PC-9 (cell line): ENCODE results near the gene ANK2. TPM values are rescaled to one million over a fixed set of nuclear protein-coding genes. Genes with fewer than 3 reads are reported as not detected.

Experiments used
- BruUV-seq: library from RNA; stranded (reverse); fragments of 400-500 nt; replicated peaks from 2 replicates; lab custom pipeline; 2021; lab: Mats Ljungman, UMichigan
- CTCF ChIA-PET: fragments of 300-600 bp; sonication (Branson Sonifier 250); formaldehyde crosslinking; loops from one replicate; lab custom pipeline; 2022; ENCODE audit warnings: antibody characterized with exemption; lab: Charles Lee
- POLR2A ChIA-PET: fragments of 300-600 bp; sonication (Branson Sonifier 250); formaldehyde crosslinking; loops from one replicate; lab custom pipeline; 2022; ENCODE audit warnings: antibody characterized with exemption; ENCODE audit not compliant: unreplicated experiment; lab: Charles Lee
- DNase-seq, 2 experiments: peaks; one replicate each; pipeline versions ENCODE4 v3.0.0 to v3.0.0-alpha.2; 2015 to 2022; ENCODE audit warnings: mixed read lengths in 1 of 2
- H2AFZ ChIP-seq: fragments of 200-600 bp; sonication (generic); 2 replicates; pipeline ENCODE4 v1.8.1; 2017; ENCODE audit warnings: antibody characterized with exemption
- H3F3A ChIP-seq: fragments of 200-600 bp; sonication (generic); 2 replicates; pipeline ENCODE4 v1.8.1; 2017; ENCODE audit warnings: antibody characterized with exemption, mild to moderate bottlenecking, low read depth; ENCODE audit not compliant: insufficient read depth
- H3K27ac ChIP-seq: fragments of 200-600 bp; sonication (generic); 2 replicates; pipeline ENCODE4 v1.6.1; 2016; ENCODE audit warnings: mixed run types
- H3K27me3 ChIP-seq: fragments of 200-600 bp; sonication (generic); 2 replicates; pipeline ENCODE4 v1.6.1; 2016; ENCODE audit warnings: low read depth, mixed run types; ENCODE audit not compliant: insufficient read depth
- H3K36me3 ChIP-seq: fragments of 200-600 bp; sonication (generic); 2 replicates; pipeline ENCODE4 v1.6.1; 2016; ENCODE audit warnings: low read depth, mixed run types
- H3K4me1 ChIP-seq: fragments of 200-600 bp; sonication (generic); replicated peaks from 2 replicates; pipeline ENCODE4 v1.6.1; 2016; ENCODE audit warnings: mixed run types; ENCODE audit not compliant: insufficient read depth
- H3K4me2 ChIP-seq: fragments of 200-600 bp; sonication (generic); 2 replicates; pipeline ENCODE4 v1.6.1; 2017; ENCODE audit warnings: mixed run types
- H3K4me3 ChIP-seq: fragments of 200-600 bp; sonication (generic); 2 replicates; pipeline ENCODE4 v1.6.1; 2016; ENCODE audit warnings: mixed run types
- H3K79me2 ChIP-seq: fragments of 200-600 bp; sonication (generic); 2 replicates; pipeline ENCODE4 v1.6.1; 2017; ENCODE audit warnings: low read depth, mixed run types
- H3K9me2 ChIP-seq: fragments of 200-600 bp; sonication (generic); 2 replicates; pipeline ENCODE4 v1.8.1; 2017; ENCODE audit warnings: mild to moderate bottlenecking; ENCODE audit not compliant: insufficient read depth
- H3K9me3 ChIP-seq: fragments of 200-600 bp; sonication (generic); 2 replicates; pipeline ENCODE4 v1.8.1; 2016; ENCODE audit warnings: low read depth; ENCODE audit not compliant: insufficient read depth
- H4K20me1 ChIP-seq: fragments of 200-600 bp; sonication (generic); 2 replicates; pipeline ENCODE4 v1.8.1; 2017; ENCODE audit not compliant: insufficient read depth
- EZH2 ChIP-seq: fragments of 200-600 bp; sonication (generic); IDR thresholded peaks from 2 replicates; pipeline ENCODE4 v1.8.0; 2017; ENCODE audit warnings: antibody characterized with exemption, low read depth
- intact Hi-C: fragments of 100-400 bp; cut with micrococcal nuclease; formaldehyde crosslinking; loops from one replicate; pipeline ENCODE4 v1.10.0; 2022; ENCODE audit not compliant: unreplicated experiment
- total RNA-seq: library from RNA; stranded (reverse); gene quantifications from 2 replicates; pipeline ENCODE4 v1.2.3, GENCODE V29; 2021
- TF ChIP-seq, protein P1 (sequence below): fragments of 200-600 bp; sonication (generic); conservative IDR thresholded peaks from 2 replicates; pipeline ENCODE4 v1.6.1; 2017; ENCODE audit warnings: mixed run types, antibody characterized with exemption, mild to moderate bottlenecking, moderate library complexity

The ANK2 gene
- total RNA-seq, 1 experiment from 2014 or later = 0.61 TPM

DNA sequence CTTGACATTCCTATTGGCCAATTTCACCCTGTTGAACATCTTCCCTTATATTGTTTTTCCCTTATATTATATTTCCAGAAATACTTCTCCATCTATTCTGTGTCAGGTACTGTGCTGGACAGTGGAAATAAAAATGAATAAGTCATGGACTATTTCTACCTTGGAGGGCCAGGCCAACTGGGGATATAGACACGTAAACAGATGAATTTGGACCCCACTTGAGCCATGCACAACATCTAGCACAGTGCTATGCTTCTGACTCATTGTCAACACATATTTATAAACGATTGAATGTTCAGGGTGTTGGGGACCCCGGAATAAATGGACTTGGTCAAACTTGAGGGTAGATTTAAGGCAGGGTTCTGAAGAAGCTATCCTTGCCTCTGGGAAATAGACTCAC, 111.1 kb downstream of the ANK2 start:
- Histone ChIP-seq H3K27me3 (no peaks in the 10 kb centered on the region), H3K4me3 (no peak overlapping the region), H3K4me1 (no peaks in the 10 kb centered on the region), H3K36me3 (no peaks in the 10 kb centered on the region), H4K20me1 (no peaks in the 10 kb centered on the region), H2AFZ (no peak overlapping the region), H3K9me2 (no peaks in the 10 kb centered on the region), H3K9me3 (no peaks in the 10 kb centered on the region), H3K27ac (no peak overlapping the region), H3F3A (no peaks in the 10 kb centered on the region), H3K4me2 (no peak overlapping the region), H3K79me2 (no peaks in the 10 kb centered on the region)
- BruUV-seq = no TSS peak
- CTCF ChIA-PET = no interaction called here
- POLR2A ChIA-PET = interaction anchor here (0.6 kb wide), 1 partner anchor 396 kb away, joined by 3 read pairs; no protein-coding TSS in a partner anchor
- no peak for DNase-seq
- intact Hi-C loops = no loop called here
- TF ChIP-seq EZH2 = no peak
- TF ChIP-seq, protein P1, sequence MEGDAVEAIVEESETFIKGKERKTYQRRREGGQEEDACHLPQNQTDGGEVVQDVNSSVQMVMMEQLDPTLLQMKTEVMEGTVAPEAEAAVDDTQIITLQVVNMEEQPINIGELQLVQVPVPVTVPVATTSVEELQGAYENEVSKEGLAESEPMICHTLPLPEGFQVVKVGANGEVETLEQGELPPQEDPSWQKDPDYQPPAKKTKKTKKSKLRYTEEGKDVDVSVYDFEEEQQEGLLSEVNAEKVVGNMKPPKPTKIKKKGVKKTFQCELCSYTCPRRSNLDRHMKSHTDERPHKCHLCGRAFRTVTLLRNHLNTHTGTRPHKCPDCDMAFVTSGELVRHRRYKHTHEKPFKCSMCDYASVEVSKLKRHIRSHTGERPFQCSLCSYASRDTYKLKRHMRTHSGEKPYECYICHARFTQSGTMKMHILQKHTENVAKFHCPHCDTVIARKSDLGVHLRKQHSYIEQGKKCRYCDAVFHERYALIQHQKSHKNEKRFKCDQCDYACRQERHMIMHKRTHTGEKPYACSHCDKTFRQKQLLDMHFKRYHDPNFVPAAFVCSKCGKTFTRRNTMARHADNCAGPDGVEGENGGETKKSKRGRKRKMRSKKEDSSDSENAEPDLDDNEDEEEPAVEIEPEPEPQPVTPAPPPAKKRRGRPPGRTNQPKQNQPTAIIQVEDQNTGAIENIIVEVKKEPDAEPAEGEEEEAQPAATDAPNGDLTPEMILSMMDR = no peak

DNA sequence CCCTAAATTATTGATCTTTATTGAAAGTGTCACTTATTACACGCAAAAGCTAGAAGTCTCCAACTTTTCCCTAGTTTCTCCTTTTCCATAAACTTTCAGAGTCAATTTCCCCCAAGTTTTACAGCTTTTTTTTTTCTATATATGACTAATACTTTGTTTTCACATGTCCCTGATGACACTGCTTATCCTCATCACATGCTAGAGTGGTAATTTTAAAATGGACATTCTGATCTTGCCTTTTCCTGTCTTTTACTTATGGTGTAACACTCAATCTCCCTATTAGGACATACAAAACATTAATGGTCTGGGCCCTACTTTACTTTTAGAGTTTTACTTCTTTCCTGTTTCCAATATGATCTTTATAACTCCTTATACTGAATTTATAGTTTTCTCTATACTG, 112.6 kb downstream of the ANK2 start:
- BruUV-seq = no TSS peak
- Histone ChIP-seq H3K27ac (no peak overlapping the region), H3K27me3 (no peaks in the 10 kb centered on the region), H3K4me3 (no peak overlapping the region), H4K20me1 (no peaks in the 10 kb centered on the region), H3K36me3 (no peaks in the 10 kb centered on the region), H3K4me1 (no peaks in the 10 kb centered on the region), H3K4me2 (no peak overlapping the region), H3K9me3 (no peaks in the 10 kb centered on the region), H2AFZ (no peak overlapping the region), H3K9me2 (no peaks in the 10 kb centered on the region), H3F3A (no peaks in the 10 kb centered on the region), H3K79me2 (no peaks in the 10 kb centered on the region)
- POLR2A ChIA-PET = interaction anchor here (0.6 kb wide), 1 partner anchor 239 kb away, joined by 6 read pairs; no protein-coding TSS in a partner anchor
- CTCF ChIA-PET = no interaction called here
- intact Hi-C loops = no loop called here
- TF ChIP-seq, protein P1 = no peak
- DNase-seq = no peak

DNA sequence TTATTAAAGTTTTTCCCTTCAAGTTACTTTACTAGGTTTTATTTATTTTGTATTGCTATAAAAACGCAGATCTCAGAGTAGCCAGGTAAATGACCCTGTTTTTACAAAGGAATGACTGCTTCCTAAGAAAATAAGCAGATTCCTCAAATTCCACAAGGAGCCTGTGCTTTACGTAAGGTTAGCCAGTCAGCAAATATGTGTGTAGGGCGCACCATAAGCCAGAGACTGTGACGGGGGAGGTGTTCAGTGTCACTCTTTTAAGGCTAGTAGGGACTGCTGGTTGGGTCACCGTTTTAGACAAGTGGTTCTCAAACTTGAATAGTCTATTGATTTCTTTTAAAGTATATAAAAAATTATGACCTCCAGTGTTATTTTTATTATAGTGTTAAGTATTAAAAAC, 119.9 kb downstream of the ANK2 start:
- H3K79me2 ChIP-seq = no peaks in the 10 kb centered on the region
- H3K4me2 ChIP-seq = no peak overlapping the region
- no peaks in the 10 kb centered on the region for H4K20me1 ChIP-seq
- H3K9me2 ChIP-seq = no peaks in the 10 kb centered on the region
- H3K9me3 ChIP-seq = no peaks in the 10 kb centered on the region
- BruUV-seq = no TSS peak
- no peak for DNase-seq
- H3K4me3 ChIP-seq = no peak overlapping the region
- ChIA-PET CTCF (no interaction called here), POLR2A (interaction anchor here (0.6 kb wide), 1 partner anchor 274 kb away, joined by 4 read pairs; no protein-coding TSS in a partner anchor)
- no peaks in the 10 kb centered on the region for H3K36me3 ChIP-seq
- H3K4me1 ChIP-seq = no peaks in the 10 kb centered on the region
- no peaks in the 10 kb centered on the region for H3F3A ChIP-seq
- no peaks in the 10 kb centered on the region for H3K27me3 ChIP-seq
- TF ChIP-seq, protein P1 = no peak
- TF ChIP-seq EZH2 = no peak
- intact Hi-C loops = no loop called here
- H2AFZ ChIP-seq = no peak overlapping the region
- no peak overlapping the region for H3K27ac ChIP-seq
